K562 (cell line): ENCODE data around the gene ETV7.

Experiments used
- CREM ChIP-seq: IDR thresholded peaks from 2 replicates; pipeline ENCODE4 v1.6.1; 2014; ENCODE audit warnings: antibody characterized with exemption, low read depth
- TF ChIP-seq, protein P1 (sequence below), 3 experiments: IDR thresholded peaks in 2 of 3; conservative IDR thresholded peaks in 1 of 3; 2 replicates each; pipeline ENCODE4 v1.5.1; 2011 to 2012; ENCODE audit warnings: low read length in 3 of 3, mild to moderate bottlenecking in 3 of 3, control low read depth in 2 of 3, improper control_type of control experiment in 1 of 3, inconsistent platforms in 1 of 3, low read depth in 1 of 3, mixed read lengths in 1 of 3, moderate library complexity in 1 of 3; ENCODE audit not compliant: insufficient read depth in 2 of 3
- TF ChIP-seq, protein P2 (sequence below), 2 experiments: fragments of 450-650 bp; formaldehyde crosslinking in 1 of 2; IDR thresholded peaks; 2 replicates each; pipeline versions ENCODE4 v1.4.0 to v1.6.1; 2014 to 2020; ENCODE audit warnings: mild to moderate bottlenecking in 2 of 2, borderline replicate concordance in 1 of 2, low read depth in 1 of 2

DNA sequence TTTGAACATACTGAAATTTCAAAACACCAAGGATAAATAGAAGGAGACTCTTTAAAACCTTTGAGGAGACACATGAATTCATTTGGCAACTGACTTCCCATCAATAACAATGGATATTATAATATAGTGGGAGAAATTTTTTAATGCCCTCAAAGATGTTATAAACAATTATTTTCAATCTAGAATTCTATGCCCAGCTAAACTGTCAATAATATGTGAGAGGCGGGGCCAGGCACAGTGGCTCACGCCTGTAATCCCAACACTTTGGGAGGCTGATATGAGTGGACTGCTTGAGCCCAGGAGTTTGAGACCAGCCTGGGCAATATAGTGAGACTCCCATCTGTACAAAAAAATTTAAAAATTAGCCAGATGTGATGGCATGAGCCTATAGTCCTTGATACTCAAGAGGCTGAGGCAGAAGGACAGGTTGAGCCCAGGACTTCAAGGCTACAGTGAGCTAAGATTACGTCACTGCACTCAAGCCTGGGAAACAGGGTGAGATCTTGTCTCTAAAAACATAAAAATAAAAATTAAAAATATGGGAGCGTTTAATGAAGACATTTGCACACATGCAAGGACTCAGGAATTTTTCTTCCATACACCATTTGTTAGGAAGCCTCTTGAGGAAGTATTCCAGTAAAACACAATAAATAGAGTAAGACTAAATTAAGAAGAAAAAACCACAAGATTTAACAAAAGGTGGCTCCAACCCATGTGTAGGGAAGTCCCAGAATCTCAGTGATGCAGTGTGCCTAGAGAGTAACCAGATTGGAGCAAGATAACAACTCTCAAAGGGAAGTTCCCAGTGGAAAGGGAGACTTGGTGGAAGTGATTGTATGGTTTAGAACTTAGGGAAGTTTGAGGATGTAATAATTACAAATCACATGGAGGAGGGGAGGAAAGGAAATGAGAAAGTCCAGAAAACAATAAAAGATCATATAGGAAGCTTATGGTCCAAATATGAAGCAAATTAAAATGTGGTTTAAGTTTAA lies 26.3 kb upstream of the ETV7 start:
- TF ChIP-seq, protein P1, sequence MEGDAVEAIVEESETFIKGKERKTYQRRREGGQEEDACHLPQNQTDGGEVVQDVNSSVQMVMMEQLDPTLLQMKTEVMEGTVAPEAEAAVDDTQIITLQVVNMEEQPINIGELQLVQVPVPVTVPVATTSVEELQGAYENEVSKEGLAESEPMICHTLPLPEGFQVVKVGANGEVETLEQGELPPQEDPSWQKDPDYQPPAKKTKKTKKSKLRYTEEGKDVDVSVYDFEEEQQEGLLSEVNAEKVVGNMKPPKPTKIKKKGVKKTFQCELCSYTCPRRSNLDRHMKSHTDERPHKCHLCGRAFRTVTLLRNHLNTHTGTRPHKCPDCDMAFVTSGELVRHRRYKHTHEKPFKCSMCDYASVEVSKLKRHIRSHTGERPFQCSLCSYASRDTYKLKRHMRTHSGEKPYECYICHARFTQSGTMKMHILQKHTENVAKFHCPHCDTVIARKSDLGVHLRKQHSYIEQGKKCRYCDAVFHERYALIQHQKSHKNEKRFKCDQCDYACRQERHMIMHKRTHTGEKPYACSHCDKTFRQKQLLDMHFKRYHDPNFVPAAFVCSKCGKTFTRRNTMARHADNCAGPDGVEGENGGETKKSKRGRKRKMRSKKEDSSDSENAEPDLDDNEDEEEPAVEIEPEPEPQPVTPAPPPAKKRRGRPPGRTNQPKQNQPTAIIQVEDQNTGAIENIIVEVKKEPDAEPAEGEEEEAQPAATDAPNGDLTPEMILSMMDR (IDR thresholded peaks at IDR 0.05 in 2 of 3, conservative IDR thresholded peaks at IDR 0.05 in 1 of 3; ENCODE audit: insufficient read depth in 2 of 3, low read depth in 1 of 3, low read length in 3 of 3) = no peak
- TF ChIP-seq CREM = no peak
- TF ChIP-seq, protein P2, sequence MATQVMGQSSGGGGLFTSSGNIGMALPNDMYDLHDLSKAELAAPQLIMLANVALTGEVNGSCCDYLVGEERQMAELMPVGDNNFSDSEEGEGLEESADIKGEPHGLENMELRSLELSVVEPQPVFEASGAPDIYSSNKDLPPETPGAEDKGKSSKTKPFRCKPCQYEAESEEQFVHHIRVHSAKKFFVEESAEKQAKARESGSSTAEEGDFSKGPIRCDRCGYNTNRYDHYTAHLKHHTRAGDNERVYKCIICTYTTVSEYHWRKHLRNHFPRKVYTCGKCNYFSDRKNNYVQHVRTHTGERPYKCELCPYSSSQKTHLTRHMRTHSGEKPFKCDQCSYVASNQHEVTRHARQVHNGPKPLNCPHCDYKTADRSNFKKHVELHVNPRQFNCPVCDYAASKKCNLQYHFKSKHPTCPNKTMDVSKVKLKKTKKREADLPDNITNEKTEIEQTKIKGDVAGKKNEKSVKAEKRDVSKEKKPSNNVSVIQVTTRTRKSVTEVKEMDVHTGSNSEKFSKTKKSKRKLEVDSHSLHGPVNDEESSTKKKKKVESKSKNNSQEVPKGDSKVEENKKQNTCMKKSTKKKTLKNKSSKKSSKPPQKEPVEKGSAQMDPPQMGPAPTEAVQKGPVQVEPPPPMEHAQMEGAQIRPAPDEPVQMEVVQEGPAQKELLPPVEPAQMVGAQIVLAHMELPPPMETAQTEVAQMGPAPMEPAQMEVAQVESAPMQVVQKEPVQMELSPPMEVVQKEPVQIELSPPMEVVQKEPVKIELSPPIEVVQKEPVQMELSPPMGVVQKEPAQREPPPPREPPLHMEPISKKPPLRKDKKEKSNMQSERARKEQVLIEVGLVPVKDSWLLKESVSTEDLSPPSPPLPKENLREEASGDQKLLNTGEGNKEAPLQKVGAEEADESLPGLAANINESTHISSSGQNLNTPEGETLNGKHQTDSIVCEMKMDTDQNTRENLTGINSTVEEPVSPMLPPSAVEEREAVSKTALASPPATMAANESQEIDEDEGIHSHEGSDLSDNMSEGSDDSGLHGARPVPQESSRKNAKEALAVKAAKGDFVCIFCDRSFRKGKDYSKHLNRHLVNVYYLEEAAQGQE (IDR thresholded peaks at IDR 0.05; ENCODE audit: borderline replicate concordance) = no peak
- TF ChIP-seq, protein P2 (CRISPR knock-in tag; IDR thresholded peaks at IDR 0.05; ENCODE audit: low read depth) = no peak
